WTC11 (cell line): Measurements from ENCODE around the gene GCKR.

ENCODE experiments used
- AFF4 ChIP-seq: sonication (generic); formaldehyde crosslinking; IDR thresholded peaks from 2 replicates; pipeline ENCODE4 v1.8.1; 2023; ENCODE audit warnings: mild to moderate bottlenecking, missing genetic modification reagents, borderline replicate concordance
- CDX4 ChIP-seq: fragments of 250-450 bp; sonication (Bioruptor Pico); IDR thresholded peaks from 2 replicates; pipeline ENCODE4 v1.9.0; 2021; ENCODE audit warnings: moderate library complexity, mild to moderate bottlenecking, inconsistent platforms, borderline replicate concordance
- CTCF ChIP-seq: fragments of 200-600 bp; IDR thresholded peaks from 2 replicates; pipeline ENCODE4 v1.8.0; 2022; ENCODE audit warnings: antibody characterized with exemption
- FOXK1 ChIP-seq: sonication (generic); formaldehyde crosslinking; IDR thresholded peaks from 2 replicates; pipeline ENCODE4 v1.8.0; 2022; ENCODE audit warnings: mild to moderate bottlenecking, moderate library complexity, missing genetic modification reagents
- FOXP4 ChIP-seq: sonication (generic); formaldehyde crosslinking; IDR thresholded peaks from 2 replicates; pipeline ENCODE4 v1.8.0; 2022; ENCODE audit warnings: mild to moderate bottlenecking, missing genetic modification reagents
- MAX ChIP-seq: sonication (generic); formaldehyde crosslinking; IDR thresholded peaks from 2 replicates; pipeline ENCODE4 v1.8.0; 2022; ENCODE audit warnings: mild to moderate bottlenecking, missing genetic modification reagents
- RELA ChIP-seq: sonication (generic); formaldehyde crosslinking; IDR thresholded peaks from 2 replicates; pipeline ENCODE4 v1.8.1; 2022; ENCODE audit warnings: missing genetic modification reagents, mild to moderate bottlenecking, borderline replicate concordance
- ZNF232 ChIP-seq: sonication (generic); formaldehyde crosslinking; IDR thresholded peaks from 2 replicates; pipeline ENCODE4 v1.8.0; 2022; ENCODE audit warnings: mild to moderate bottlenecking, missing genetic modification reagents
- ZNF263 ChIP-seq: sonication (generic); formaldehyde crosslinking; IDR thresholded peaks from 2 replicates; pipeline ENCODE4 v1.8.1; 2022; ENCODE audit warnings: low read depth, mild to moderate bottlenecking, moderate library complexity, missing genetic modification reagents

- no peak for TF ChIP-seq CTCF
- no peak for TF ChIP-seq AFF4 (CRISPR knock-in tag)
- no peak for TF ChIP-seq CDX4 (CRISPR knock-in tag)
- TF ChIP-seq RELA: no peak
- no peak for TF ChIP-seq ZNF232 (CRISPR knock-in tag)
- no peak for TF ChIP-seq ZNF263 (CRISPR knock-in tag)
- no peak for TF ChIP-seq FOXP4 (CRISPR knock-in tag)
- no peak for TF ChIP-seq MAX
- no peak for TF ChIP-seq FOXK1 (CRISPR knock-in tag)
Measured at GRCh38 chr2:27566628-27567027, 70.0 kb downstream of the GCKR start.
